HG03575 (cell line): ENCODE data around the gene PLCB3.

ENCODE experiments used
- ATAC-seq: cut with Tn5 transposase; IDR thresholded peaks from one replicate; pipeline ENCODE4 v1.9.1; 2021; ENCODE audit not compliant: unreplicated experiment, insufficient number of reproducible peaks, low FRiP score; ENCODE audit errors: extremely low read depth

PLCB3 gene

GRCh38 chr11:64246871-64247728, 4.2 kb upstream of the PLCB3 start, which contains the start of gene PPP1R14B:
Gene PPP1R14B, minus strand, starts transcription at chr11:64246943. Its CDS starts 270 bp downstream, at chr11:64246673.
- no peak for ATAC-seq

- ATAC-seq = no peak
Observed at GRCh38 chr11:64247729-64248531, 3.4 kb upstream of the PLCB3 start.

- no peak for ATAC-seq
Observed at GRCh38 chr11:64248578-64248977, 2.8 kb upstream of the PLCB3 start.

- ATAC-seq = no peak
Observed at GRCh38 chr11:64249038-64249437, 2.3 kb upstream of the PLCB3 start.

GRCh38 chr11:64249563-64250414, 1.5 kb upstream of the PLCB3 start:
- no peak for ATAC-seq

GRCh38 chr11:64250415-64251015, 815 bp upstream of the PLCB3 start:
- no peak for ATAC-seq

GRCh38 chr11:64251753-64252002, 348 bp downstream of the PLCB3 start:
- no peak for ATAC-seq

GRCh38 chr11:64252003-64252872, 908 bp downstream of the PLCB3 start:
- ATAC-seq = no peak

- ATAC-seq = no peak
Observed at GRCh38 chr11:64253043-64253442, 1.7 kb downstream of the PLCB3 start.

GRCh38 chr11:64253481-64253880, 2.2 kb downstream of the PLCB3 start:
- ATAC-seq = no peak

GRCh38 chr11:64254326-64254725, 3.0 kb downstream of the PLCB3 start:
- ATAC-seq = no peak

- no peak for ATAC-seq
Observed at GRCh38 chr11:64255135-64256128, 4.1 kb downstream of the PLCB3 start.

- no peak for ATAC-seq
Observed at GRCh38 chr11:64256300-64256699, 5.0 kb downstream of the PLCB3 start.

GRCh38 chr11:64258356-64258755, 7.0 kb downstream of the PLCB3 start:
- no peak for ATAC-seq

- no peak for ATAC-seq
Observed at GRCh38 chr11:64258946-64259532, 7.7 kb downstream of the PLCB3 start.

- no peak for ATAC-seq
Observed at GRCh38 chr11:64259533-64260067, 8.3 kb downstream of the PLCB3 start.
